Amniotic stem cell (primary cell): ENCODE data around the gene PGAM1.
"Not testable (repeated sequence)": the region's sequence is repeated elsewhere in the genome, so short reads cannot be mapped to it uniquely, and the experiment has no call there.

Source experiments
- DNase-seq: peaks from one replicate; lab custom pipeline; 2025; lab: John Stamatoyannopoulos, UW

The PGAM1 gene

GRCh38 chr10:97459111-97459510 is 33.1 kb downstream of the PGAM1 start:
- no peak for DNase-seq

GRCh38 chr10:97459933-97460332 is 33.9 kb downstream of the PGAM1 start:
- DNase-seq = no peak

- DNase-seq = no peak
These were observed 36.3 kb downstream of the PGAM1 start for GRCh38 chr10:97462309-97462708.

GRCh38 chr10:97463363-97464132 is 37.6 kb downstream of the PGAM1 start:
- DNase-seq = no peak

GRCh38 chr10:97464226-97464625 is 38.2 kb downstream of the PGAM1 start:
- DNase-seq = no peak

GRCh38 chr10:97465982-97466381 is 40.0 kb downstream of the PGAM1 start:
- no peak for DNase-seq

- DNase-seq = no peak
These were observed 40.8 kb downstream of the PGAM1 start for GRCh38 chr10:97466755-97467154.

- no peak for DNase-seq
These were observed 42.2 kb downstream of the PGAM1 start for GRCh38 chr10:97468162-97468561.

GRCh38 chr10:97468781-97469180 is 42.8 kb downstream of the PGAM1 start:
- not testable (repeated sequence) for DNase-seq

- no peak for DNase-seq
These were observed 48.9 kb downstream of the PGAM1 start for GRCh38 chr10:97474918-97475317.

GRCh38 chr10:97475936-97476594 is 50.1 kb downstream of the PGAM1 start:
- no peak for DNase-seq

GRCh38 chr10:97479410-97479809 is 53.4 kb downstream of the PGAM1 start:
- DNase-seq = not testable (repeated sequence)

- DNase-seq = no peak
These were observed 53.9 kb downstream of the PGAM1 start for GRCh38 chr10:97479939-97480338.

- DNase-seq = no peak
These were observed 55.1 kb downstream of the PGAM1 start for GRCh38 chr10:97481071-97481470.

- no peak for DNase-seq
These were observed 56.4 kb downstream of the PGAM1 start for GRCh38 chr10:97482381-97482780.
